Activated T-helper 2 cell treated with anti-CD3 and anti-CD28 coated beads, Interferon-gamma antibody, Interleukin-2, Interleukin-4, amounts not matched to agents 10 μg/mL and 5 μg/mL and 100 μg/mL, durations not matched to agents 14 hours and 24 hours and 36 hours (primary cell): ENCODE data around the gene CDH13. TPM values are rescaled to one million over a fixed set of nuclear protein-coding genes. Genes with fewer than 3 reads are reported as not detected.

Experiments
- DNase-seq: peaks from one replicate; pipeline ENCODE4 v3.0.0; 2021; ENCODE audit warnings: low spot score
- H3K27ac Mint-ChIP-seq: one replicate; pipeline ENCODE4 v1.8.0; 2021; ENCODE audit warnings: mixed read lengths
- H3K27me3 Mint-ChIP-seq: one replicate; pipeline ENCODE4 v1.8.0; 2021; ENCODE audit warnings: low read depth, mixed read lengths
- H3K36me3 Mint-ChIP-seq: one replicate; pipeline ENCODE4 v1.8.0; 2021; ENCODE audit warnings: low read depth, mixed read lengths
- H3K4me1 Mint-ChIP-seq: one replicate; pipeline ENCODE4 v1.8.0; 2021; ENCODE audit warnings: low read depth, mixed read lengths
- H3K4me3 Mint-ChIP-seq: one replicate; pipeline ENCODE4 v1.8.0; 2021; ENCODE audit warnings: low read depth, mild to moderate bottlenecking, moderate library complexity, mixed read lengths
- H3K9me3 Mint-ChIP-seq: one replicate; pipeline ENCODE4 v1.8.0; 2021; ENCODE audit warnings: mixed read lengths
- intact Hi-C: fragments of 100-400 bp; cut with micrococcal nuclease; formaldehyde crosslinking; loops from one replicate; pipeline ENCODE4 v1.15.1; 2023
- total RNA-seq: library from RNA; stranded (reverse); gene quantifications from 2 replicates; pipeline ENCODE4 v1.2.3, GENCODE V29; 2022

The CDH13 gene
- total RNA-seq, 1 donor from 2014 or later = not detected

GRCh38 chr16:83269048-83269447 is 642.3 kb downstream of the CDH13 start:
- Mint-ChIP-seq H3K27ac (no peak overlapping the region), H3K27me3 (no peaks in the 10 kb centered on the region), H3K4me3 (no peak overlapping the region), H3K36me3 (no peaks in the 10 kb centered on the region), H3K9me3 (no peaks in the 10 kb centered on the region), H3K4me1 (no peaks in the 10 kb centered on the region)
- intact Hi-C loops = no loop called here
- DNase-seq = no peak

GRCh38 chr16:83269541-83269940 is 642.8 kb downstream of the CDH13 start:
- H3K4me3 Mint-ChIP-seq = no peak overlapping the region
- DNase-seq = no peak
- no peak overlapping the region for H3K27ac Mint-ChIP-seq
- no peaks in the 10 kb centered on the region for H3K4me1 Mint-ChIP-seq
- no peaks in the 10 kb centered on the region for H3K27me3 Mint-ChIP-seq
- H3K36me3 Mint-ChIP-seq = no peaks in the 10 kb centered on the region
- intact Hi-C loops = no loop called here
- H3K9me3 Mint-ChIP-seq = no peaks in the 10 kb centered on the region

GRCh38 chr16:83270061-83270460 is 643.3 kb downstream of the CDH13 start:
- Mint-ChIP-seq H3K4me3 (no peak overlapping the region), H3K4me1 (no peaks in the 10 kb centered on the region), H3K36me3 (no peaks in the 10 kb centered on the region), H3K27ac (no peak overlapping the region), H3K27me3 (no peaks in the 10 kb centered on the region), H3K9me3 (no peaks in the 10 kb centered on the region)
- intact Hi-C loops = no loop called here
- DNase-seq = no peak

- no peaks in the 10 kb centered on the region for H3K36me3 Mint-ChIP-seq
- no peak overlapping the region for H3K4me3 Mint-ChIP-seq
Measured at GRCh38 chr16:83270640-83271039, 643.9 kb downstream of the CDH13 start.

GRCh38 chr16:83271123-83271522 is 644.4 kb downstream of the CDH13 start:
- Mint-ChIP-seq H3K4me1 (no peaks in the 10 kb centered on the region), H3K27me3 (no peaks in the 10 kb centered on the region), H3K27ac (no peak overlapping the region), H3K4me3 (no peak overlapping the region), H3K36me3 (no peaks in the 10 kb centered on the region), H3K9me3 (no peaks in the 10 kb centered on the region)
- intact Hi-C loops = no loop called here
- DNase-seq = no peak

More at GRCh38 chr16:83270640-83271039, 643.9 kb downstream of the CDH13 start:
- H3K9me3 Mint-ChIP-seq = no peaks in the 10 kb centered on the region
- H3K27me3 Mint-ChIP-seq = no peaks in the 10 kb centered on the region
- intact Hi-C loops = no loop called here
- no peak overlapping the region for H3K27ac Mint-ChIP-seq
- H3K4me1 Mint-ChIP-seq = no peaks in the 10 kb centered on the region
- DNase-seq = no peak

GRCh38 chr16:83271970-83272575 is 645.3 kb downstream of the CDH13 start:
- Mint-ChIP-seq H3K9me3 (no peaks in the 10 kb centered on the region), H3K4me3 (no peak overlapping the region), H3K4me1 (no peaks in the 10 kb centered on the region), H3K36me3 (no peaks in the 10 kb centered on the region), H3K27me3 (no peaks in the 10 kb centered on the region), H3K27ac (no peak overlapping the region)
- intact Hi-C loops = no loop called here
- DNase-seq = no peak

- no peaks in the 10 kb centered on the region for H3K27me3 Mint-ChIP-seq
- intact Hi-C loops = no loop called here
- no peak overlapping the region for H3K4me3 Mint-ChIP-seq
- H3K36me3 Mint-ChIP-seq = no peaks in the 10 kb centered on the region
- H3K4me1 Mint-ChIP-seq = no peaks in the 10 kb centered on the region
- H3K27ac Mint-ChIP-seq = no peak overlapping the region
- DNase-seq = no peak
- H3K9me3 Mint-ChIP-seq = no peaks in the 10 kb centered on the region
Measured at GRCh38 chr16:83272843-83273242, 646.1 kb downstream of the CDH13 start.

GRCh38 chr16:83273504-83274173 is 646.9 kb downstream of the CDH13 start:
- intact Hi-C loops = no loop called here
- DNase-seq = no peak
- H3K4me3 Mint-ChIP-seq = no peak overlapping the region
- no peaks in the 10 kb centered on the region for H3K27me3 Mint-ChIP-seq
- no peaks in the 10 kb centered on the region for H3K9me3 Mint-ChIP-seq
- H3K36me3 Mint-ChIP-seq = no peaks in the 10 kb centered on the region
- no peak overlapping the region for H3K27ac Mint-ChIP-seq
- no peaks in the 10 kb centered on the region for H3K4me1 Mint-ChIP-seq

- intact Hi-C loops = no loop called here
- no peaks in the 10 kb centered on the region for H3K9me3 Mint-ChIP-seq
- no peak for DNase-seq
- H3K4me3 Mint-ChIP-seq = no peak overlapping the region
- no peaks in the 10 kb centered on the region for H3K4me1 Mint-ChIP-seq
- no peaks in the 10 kb centered on the region for H3K27me3 Mint-ChIP-seq
- no peak overlapping the region for H3K27ac Mint-ChIP-seq
- no peaks in the 10 kb centered on the region for H3K36me3 Mint-ChIP-seq
Measured at GRCh38 chr16:83279251-83279650, 652.5 kb downstream of the CDH13 start.

GRCh38 chr16:83285921-83286320 is 659.2 kb downstream of the CDH13 start:
- Mint-ChIP-seq H3K27ac (no peak overlapping the region), H3K4me1 (no peaks in the 10 kb centered on the region), H3K9me3 (no peaks in the 10 kb centered on the region), H3K27me3 (no peaks in the 10 kb centered on the region), H3K4me3 (no peak overlapping the region), H3K36me3 (no peaks in the 10 kb centered on the region)
- no peak for DNase-seq
- intact Hi-C loops = no loop called here

- Mint-ChIP-seq H3K4me3 (no peak overlapping the region), H3K9me3 (no peaks in the 10 kb centered on the region), H3K36me3 (no peaks in the 10 kb centered on the region), H3K4me1 (no peaks in the 10 kb centered on the region), H3K27me3 (no peaks in the 10 kb centered on the region), H3K27ac (no peak overlapping the region)
- no peak for DNase-seq
- intact Hi-C loops = no loop called here
Measured at GRCh38 chr16:83296505-83296904, 669.7 kb downstream of the CDH13 start.

- Mint-ChIP-seq H3K27me3 (no peaks in the 10 kb centered on the region), H3K27ac (no peak overlapping the region), H3K4me3 (no peak overlapping the region), H3K4me1 (no peaks in the 10 kb centered on the region), H3K36me3 (no peaks in the 10 kb centered on the region), H3K9me3 (no peaks in the 10 kb centered on the region)
- intact Hi-C loops = no loop called here
- DNase-seq = no peak
Measured at GRCh38 chr16:83298541-83298940, 671.8 kb downstream of the CDH13 start.

GRCh38 chr16:83300326-83300725 is 673.6 kb downstream of the CDH13 start:
- Mint-ChIP-seq H3K4me3 (no peak overlapping the region), H3K36me3 (no peaks in the 10 kb centered on the region), H3K9me3 (no peaks in the 10 kb centered on the region), H3K27ac (no peak overlapping the region), H3K27me3 (no peaks in the 10 kb centered on the region), H3K4me1 (no peaks in the 10 kb centered on the region)
- intact Hi-C loops = no loop called here
- DNase-seq = no peak
